GM21825 (cell line): ENCODE results near the gene AKR1E2.

Experiments used
- ATAC-seq: cut with Tn5 transposase; IDR thresholded peaks from one replicate; pipeline ENCODE4 v1.9.1; 2021; ENCODE audit warnings: mild to moderate bottlenecking, moderate library complexity; ENCODE audit not compliant: unreplicated experiment

Gene AKR1E2

DNA sequence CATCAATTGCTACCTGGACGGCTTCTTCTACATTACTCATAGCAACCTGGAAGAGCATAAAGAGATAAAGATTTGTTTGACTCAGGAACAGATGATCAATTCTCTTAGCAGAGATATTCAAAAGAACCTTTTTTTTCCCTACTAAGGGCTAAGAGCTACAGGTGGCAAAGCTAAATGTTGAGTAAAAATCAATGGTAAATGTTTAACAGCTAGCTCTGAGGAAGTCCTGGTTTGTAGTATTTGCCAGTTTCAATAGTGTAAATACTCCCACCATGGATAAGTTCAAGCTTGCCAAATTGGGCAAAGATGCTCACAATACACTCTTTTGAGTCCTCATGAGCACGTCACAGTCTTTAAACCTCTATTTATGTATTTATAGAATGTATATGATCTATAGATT, 64.0 kb downstream of the AKR1E2 start:
- no peak for ATAC-seq

GRCh38 chr10:4892681-4893080, 66.7 kb downstream of the AKR1E2 start:
- no peak for ATAC-seq

- no peak for ATAC-seq
Measured at GRCh38 chr10:4894335-4894734, 68.3 kb downstream of the AKR1E2 start.
